Upper lobe of right lung (tissue), 1 donor: ENCODE results near the gene ANKRD44. TPM values are rescaled to one million over a fixed set of nuclear protein-coding genes. Genes with fewer than 3 reads are reported as not detected.
A peak's percentile ranks its signal among the peaks of the same experiment; 100 is the strongest.

Experiments
- ATAC-seq: fragments of 200-7000 bp; cut with Tn5 transposase; one replicate; pipeline ENCODE4 v1.9.1; 2020; ENCODE audit warnings: mild to moderate bottlenecking, moderate library complexity
- DNase-seq: peaks from one replicate; pipeline ENCODE4 v3.0.0-alpha.2; 2020
- H3K27ac ChIP-seq: fragments of 200-600 bp; one replicate; pipeline ENCODE4 v1.8.0; 2022
- H3K27me3 ChIP-seq: fragments of 200-600 bp; one replicate; pipeline ENCODE4 v1.8.0; 2022; ENCODE audit warnings: mild to moderate bottlenecking
- H3K36me3 ChIP-seq: fragments of 200-600 bp; one replicate; pipeline ENCODE4 v1.8.0; 2022
- H3K4me1 ChIP-seq: fragments of 200-600 bp; one replicate; pipeline ENCODE4 v1.8.0; 2022
- H3K4me3 ChIP-seq: fragments of 200-600 bp; one replicate; pipeline ENCODE4 v1.8.0; 2022; ENCODE audit warnings: mild to moderate bottlenecking
- H3K9me3 ChIP-seq: fragments of 200-600 bp; one replicate; pipeline ENCODE4 v1.8.0; 2022
- intact Hi-C: fragments of 100-400 bp; cut with DNase I; formaldehyde crosslinking; loops from one replicate; pipeline ENCODE4 v1.11.0; 2022
- total RNA-seq: library from RNA; stranded (reverse); fragmentation: NEBNext Ultra II Directional; extraction: Animal tissue kit (Norgen Biotek cat#: 25700); gene quantifications from one replicate; pipeline ENCODE4 v1.2.1, GENCODE V29; 2021
- TF ChIP-seq, protein P1 (sequence below): fragments of 200-600 bp; IDR thresholded peaks from one replicate; pipeline ENCODE4 v1.8.0; 2022; ENCODE audit warnings: antibody characterized with exemption
- donor health status: DM: no; HTN: yes; CAD: no; lungs with severe emphysema.

ANKRD44 gene
- total RNA-seq, 1 donor from 2014 or later, result 51.4 TPM

DNA sequence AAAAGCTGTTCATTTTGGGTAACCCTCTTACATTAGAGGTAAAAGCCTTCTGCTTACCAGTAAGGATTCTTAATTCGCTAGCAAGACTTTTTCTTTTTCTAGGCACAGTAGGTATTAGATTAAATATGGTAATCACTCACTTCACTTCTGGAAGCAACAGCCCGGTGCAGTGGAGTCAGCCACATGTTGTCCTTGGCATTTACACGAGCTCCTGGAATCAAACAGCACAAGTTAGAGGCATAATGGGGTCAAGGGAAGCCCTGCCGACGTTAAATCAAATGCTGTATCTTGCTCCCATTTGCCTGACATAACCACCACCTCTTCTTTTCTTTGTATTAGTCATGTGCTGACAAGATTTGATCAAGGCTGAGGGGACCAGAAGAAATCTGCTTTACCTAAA, 174.1 kb downstream of the ANKRD44 start:
- DNase-seq (no peak), ATAC-seq (no peak)
- TF ChIP-seq, protein P1, sequence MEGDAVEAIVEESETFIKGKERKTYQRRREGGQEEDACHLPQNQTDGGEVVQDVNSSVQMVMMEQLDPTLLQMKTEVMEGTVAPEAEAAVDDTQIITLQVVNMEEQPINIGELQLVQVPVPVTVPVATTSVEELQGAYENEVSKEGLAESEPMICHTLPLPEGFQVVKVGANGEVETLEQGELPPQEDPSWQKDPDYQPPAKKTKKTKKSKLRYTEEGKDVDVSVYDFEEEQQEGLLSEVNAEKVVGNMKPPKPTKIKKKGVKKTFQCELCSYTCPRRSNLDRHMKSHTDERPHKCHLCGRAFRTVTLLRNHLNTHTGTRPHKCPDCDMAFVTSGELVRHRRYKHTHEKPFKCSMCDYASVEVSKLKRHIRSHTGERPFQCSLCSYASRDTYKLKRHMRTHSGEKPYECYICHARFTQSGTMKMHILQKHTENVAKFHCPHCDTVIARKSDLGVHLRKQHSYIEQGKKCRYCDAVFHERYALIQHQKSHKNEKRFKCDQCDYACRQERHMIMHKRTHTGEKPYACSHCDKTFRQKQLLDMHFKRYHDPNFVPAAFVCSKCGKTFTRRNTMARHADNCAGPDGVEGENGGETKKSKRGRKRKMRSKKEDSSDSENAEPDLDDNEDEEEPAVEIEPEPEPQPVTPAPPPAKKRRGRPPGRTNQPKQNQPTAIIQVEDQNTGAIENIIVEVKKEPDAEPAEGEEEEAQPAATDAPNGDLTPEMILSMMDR, result no peak
- Histone ChIP-seq H3K36me3 (peaks cover 6% of the 10 kb centered on the region), H3K27ac (no peak overlapping the region), H3K4me3 (no peak overlapping the region), H3K9me3 (no peaks in the 10 kb centered on the region), H3K27me3 (no peaks in the 10 kb centered on the region), H3K4me1 (peaks cover 9% of the 10 kb centered on the region)
- intact Hi-C loops, result no loop called here

DNA sequence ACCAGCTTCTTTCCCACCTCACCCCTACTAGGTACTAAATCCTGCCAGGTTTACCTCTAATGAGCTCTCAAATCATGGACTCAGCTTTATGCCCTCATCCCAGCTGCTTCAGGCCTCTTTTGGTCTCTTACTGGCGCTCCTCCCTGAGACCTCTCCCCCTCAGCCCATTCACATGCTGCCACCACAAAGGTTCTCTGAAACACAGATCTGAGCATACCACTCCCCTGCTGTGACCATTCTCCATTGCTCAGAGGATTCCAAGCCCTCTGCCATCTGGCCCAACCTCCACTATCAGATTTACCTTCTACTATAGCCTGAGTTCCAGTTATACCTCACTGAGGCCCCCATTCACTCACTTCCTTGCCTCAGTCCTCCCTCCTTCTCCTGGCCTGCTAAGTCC, 174.8 kb downstream of the ANKRD44 start:
- H3K27ac ChIP-seq, result no peak overlapping the region
- TF ChIP-seq, protein P1, result no peak
- intact Hi-C loops, result no loop called here
- peaks cover 9% of the 10 kb centered on the region for H3K4me1 ChIP-seq
- ATAC-seq, result no peak
- no peak overlapping the region for H3K4me3 ChIP-seq
- H3K9me3 ChIP-seq, result no peaks in the 10 kb centered on the region
- peaks cover 6% of the 10 kb centered on the region for H3K36me3 ChIP-seq
- no peaks in the 10 kb centered on the region for H3K27me3 ChIP-seq
- DNase-seq, result no peak

DNA sequence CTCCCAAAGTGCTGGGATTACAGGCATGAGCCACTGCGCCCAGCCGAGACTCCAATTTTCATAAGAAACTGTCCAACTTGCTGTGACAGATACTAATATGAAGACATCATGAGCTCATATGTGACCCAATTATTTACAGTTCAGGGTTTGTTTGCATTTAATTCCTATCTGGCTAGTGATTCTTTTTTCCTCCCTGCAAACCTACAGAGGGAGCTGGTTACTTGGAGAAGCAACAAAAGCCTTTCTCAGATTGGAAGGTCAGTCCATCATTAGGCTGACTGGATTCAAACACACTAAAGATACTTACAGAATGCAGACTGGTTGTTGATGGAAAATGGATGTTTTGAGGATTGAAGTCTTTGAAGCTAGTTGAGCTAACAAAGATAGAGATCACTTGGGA, 176.4 kb downstream of the ANKRD44 start:
- H3K4me3 ChIP-seq, result no peak overlapping the region
- intact Hi-C loops, result no loop called here
- TF ChIP-seq, protein P1, result no peak
- H3K36me3 ChIP-seq, result peaks cover 6% of the 10 kb centered on the region
- H3K4me1 ChIP-seq, result peaks cover 14% of the 10 kb centered on the region
- no peaks in the 10 kb centered on the region for H3K27me3 ChIP-seq
- H3K27ac ChIP-seq, result no peak overlapping the region
- ATAC-seq, result no peak
- H3K9me3 ChIP-seq, result no peaks in the 10 kb centered on the region
- DNase-seq, result no peak

DNA sequence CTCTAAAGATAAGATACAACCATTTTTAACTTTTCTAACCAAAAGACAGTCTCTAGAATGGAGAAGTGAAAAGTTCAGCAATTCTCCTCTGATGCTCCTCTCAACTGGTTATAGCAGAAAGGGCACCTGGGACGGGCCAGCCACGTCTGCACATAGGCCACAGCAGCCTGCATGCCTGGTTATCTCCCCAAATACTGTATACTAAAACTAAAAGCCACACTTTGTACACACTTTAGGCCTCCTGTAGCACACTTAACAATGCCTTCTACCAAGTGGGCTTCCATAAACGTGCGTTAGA, 179.1 kb downstream of the ANKRD44 start:
- peaks cover 5% of the 10 kb centered on the region for H3K4me1 ChIP-seq
- TF ChIP-seq, protein P1, result no peak
- intact Hi-C loops, result no loop called here
- no peak overlapping the region for H3K4me3 ChIP-seq
- no peak for DNase-seq
- H3K27me3 ChIP-seq, result no peaks in the 10 kb centered on the region
- H3K9me3 ChIP-seq, result no peaks in the 10 kb centered on the region
- H3K27ac ChIP-seq, result no peak overlapping the region
- no peak for ATAC-seq
- H3K36me3 ChIP-seq, result peaks cover 6% of the 10 kb centered on the region

DNA sequence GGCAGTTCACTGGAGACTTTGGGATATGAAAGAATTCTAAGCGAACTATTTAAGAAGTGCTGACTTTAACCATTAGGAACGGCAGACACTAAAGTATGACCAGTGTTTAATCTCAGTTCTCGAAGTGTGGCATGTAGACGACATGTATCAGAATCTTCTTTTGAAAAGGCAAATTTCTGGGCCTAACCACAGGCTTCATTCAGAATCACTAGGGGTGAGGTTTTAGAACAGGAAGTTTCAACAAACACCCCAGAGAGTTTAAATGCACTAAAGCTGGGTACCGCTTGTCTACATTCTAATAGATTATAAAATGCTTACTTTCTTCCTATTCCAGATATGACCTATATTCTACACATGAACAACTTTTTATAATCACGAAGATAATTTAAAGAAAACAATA, 180.3 kb downstream of the ANKRD44 start:
- TF ChIP-seq, protein P1, result no peak
- H3K36me3 ChIP-seq, result peaks cover 11% of the 10 kb centered on the region
- DNase-seq (no peak), ATAC-seq (no peak)
- peaks cover 5% of the 10 kb centered on the region for H3K4me1 ChIP-seq
- H3K4me3 ChIP-seq, result no peak overlapping the region
- no peaks in the 10 kb centered on the region for H3K27me3 ChIP-seq
- H3K27ac ChIP-seq, result peak overlapping the region; percentile 21
- no peaks in the 10 kb centered on the region for H3K9me3 ChIP-seq
- intact Hi-C loops, result no loop called here

DNA sequence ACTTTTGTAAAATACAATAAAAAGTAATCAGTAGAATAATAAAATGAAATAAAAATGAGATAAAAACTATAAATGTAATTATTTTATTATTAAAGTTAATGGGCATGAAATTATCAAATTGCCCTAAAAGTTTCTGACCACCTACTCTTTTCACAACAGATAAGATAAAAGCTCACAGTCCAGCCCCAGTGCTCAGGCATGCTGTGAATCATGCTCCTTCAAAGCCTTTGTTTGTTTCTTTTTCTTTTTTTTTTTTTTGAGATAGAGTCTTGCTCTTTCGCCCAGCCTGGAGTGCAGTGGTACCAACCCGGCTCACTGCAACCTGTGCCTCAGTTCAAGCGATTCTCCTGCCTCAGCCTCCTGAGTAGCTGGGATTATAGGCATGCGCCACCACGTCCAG, 181.7 kb downstream of the ANKRD44 start:
- H3K4me3 ChIP-seq, result no peak overlapping the region
- intact Hi-C loops, result no loop called here
- DNase-seq (no peak), ATAC-seq (no peak)
- TF ChIP-seq, protein P1, result no peak
- H3K27ac ChIP-seq, result no peak overlapping the region
- H3K27me3 ChIP-seq, result no peaks in the 10 kb centered on the region
- no peaks in the 10 kb centered on the region for H3K9me3 ChIP-seq
- H3K36me3 ChIP-seq, result peaks cover 8% of the 10 kb centered on the region
- peaks cover 5% of the 10 kb centered on the region for H3K4me1 ChIP-seq
